K562 (cell line): ENCODE data around the gene GP1BB. TPM values are rescaled to one million over a fixed set of nuclear protein-coding genes. Genes with fewer than 3 reads are reported as not detected.

Source experiments
- ARID4B ChIP-seq: sonication (generic); formaldehyde crosslinking; IDR thresholded peaks from 2 replicates; pipeline ENCODE4 v1.8.0; 2022; ENCODE audit warnings: mild to moderate bottlenecking, missing genetic modification reagents
- CTBP1 ChIP-seq: fragments of 450-650 bp; IDR thresholded peaks from 2 replicates; pipeline ENCODE4 v1.6.1; 2016; ENCODE audit warnings: borderline replicate concordance
- DMBX1 ChIP-seq: fragments of 250-450 bp; sonication (Bioruptor Pico); IDR thresholded peaks from 2 replicates; pipeline ENCODE4 v1.8.0; 2022; ENCODE audit warnings: inconsistent platforms, mild to moderate bottlenecking, moderate library complexity, borderline replicate concordance
- EHMT2 ChIP-seq: fragments of 450-650 bp; IDR thresholded peaks from 2 replicates; pipeline ENCODE4 v1.6.1; 2018; ENCODE audit warnings: antibody characterized with exemption
- ETV1 ChIP-seq: fragments of 450-650 bp; conservative IDR thresholded peaks from 2 replicates; pipeline ENCODE4 v1.6.1; 2016; ENCODE audit warnings: missing genetic modification characterization, control low read depth, low read depth, missing compliant biosample characterization
- GTF3C2 ChIP-seq: IDR thresholded peaks from 3 replicates; pipeline ENCODE4 v1.6.1; 2011; ENCODE audit warnings: borderline replicate concordance, mild to moderate bottlenecking, moderate library complexity; ENCODE audit not compliant: insufficient read length; ENCODE audit errors: extremely low read depth
- MEF2A ChIP-seq: IDR thresholded peaks from 2 replicates; pipeline ENCODE4 v1.6.1; 2011; ENCODE audit warnings: low read depth, mild to moderate bottlenecking, low read length, moderate library complexity; ENCODE audit not compliant: control insufficient read depth
- NCOA1 ChIP-seq: fragments of 450-650 bp; IDR thresholded peaks from 2 replicates; pipeline ENCODE4 v1.6.1; 2016; ENCODE audit warnings: low read depth
- PCBP2 ChIP-seq: fragments of 200-400 bp; formaldehyde crosslinking; IDR thresholded peaks from 2 replicates; pipeline ENCODE4 v1.6.1; 2018; ENCODE audit warnings: low read length, low read depth, mild to moderate bottlenecking, moderate library complexity; ENCODE audit not compliant: poor library complexity, severe bottlenecking
- RHOXF2B ChIP-seq: fragments of 250-450 bp; sonication (Bioruptor Pico); conservative IDR thresholded peaks from 2 replicates; pipeline ENCODE4 v1.5.1; 2021
- ZBTB5 ChIP-seq: fragments of 450-650 bp; IDR thresholded peaks from 2 replicates; pipeline ENCODE4 v1.6.1; 2017; ENCODE audit warnings: antibody characterized with exemption
- ZNF212 ChIP-seq: fragments of 450-650 bp; formaldehyde crosslinking; IDR thresholded peaks from 2 replicates; pipeline ENCODE4 v1.4.0; 2020; ENCODE audit warnings: mild to moderate bottlenecking
- polyA plus RNA-seq, 8 experiments: library from polyadenylated mRNA; depleted of rRNA in 4 of 8; stranded (reverse) in 5 of 8; unstranded in 3 of 8; fragments of >200 nt; fragmentation: Nextera tagmentation in 2 of 8; fragmentation: Illumina TruSeq in 1 of 8; extraction: Ambion mirVana in 2 of 8; extraction: Trizol in 1 of 8; gene quantifications; 2 replicates each; pipeline versions ENCODE4 v1.2.1 to v1.2.3, GENCODE V29; 2011 to 2014; ENCODE audit warnings: inconsistent platforms in 1 of 8, missing spikeins in 1 of 8
- total RNA-seq, 7 experiments: library from RNA; depleted of rRNA in 6 of 7; stranded (reverse); fragments of >200 nt in 6 of 7; fragmentation: Illumina TruSeq in 2 of 7; extraction: Trizol in 2 of 7; gene quantifications; 2 replicates each; pipeline versions ENCODE4 v1.2.1 to v1.2.3, GENCODE V29; 2011 to 2021; ENCODE audit warnings: low replicate concordance in 1 of 7
- TF ChIP-seq, protein P1 (sequence below): sonication (generic); formaldehyde crosslinking; IDR thresholded peaks from 2 replicates; pipeline ENCODE4 v1.9.0; 2022; ENCODE audit warnings: mild to moderate bottlenecking, missing genetic modification reagents
- TF ChIP-seq, protein P2 (sequence below): fragments of 450-650 bp; IDR thresholded peaks from 2 replicates; pipeline ENCODE4 v1.6.1; 2017; ENCODE audit warnings: mild to moderate bottlenecking, moderate library complexity

The GP1BB gene
- total and polyA plus RNA-seq, 9 of the 15 experiments (the other 6 are each of a cell fraction or from before 2014, with no cell fraction given) = 0.69 to 162 (median 2.8) TPM

DNA sequence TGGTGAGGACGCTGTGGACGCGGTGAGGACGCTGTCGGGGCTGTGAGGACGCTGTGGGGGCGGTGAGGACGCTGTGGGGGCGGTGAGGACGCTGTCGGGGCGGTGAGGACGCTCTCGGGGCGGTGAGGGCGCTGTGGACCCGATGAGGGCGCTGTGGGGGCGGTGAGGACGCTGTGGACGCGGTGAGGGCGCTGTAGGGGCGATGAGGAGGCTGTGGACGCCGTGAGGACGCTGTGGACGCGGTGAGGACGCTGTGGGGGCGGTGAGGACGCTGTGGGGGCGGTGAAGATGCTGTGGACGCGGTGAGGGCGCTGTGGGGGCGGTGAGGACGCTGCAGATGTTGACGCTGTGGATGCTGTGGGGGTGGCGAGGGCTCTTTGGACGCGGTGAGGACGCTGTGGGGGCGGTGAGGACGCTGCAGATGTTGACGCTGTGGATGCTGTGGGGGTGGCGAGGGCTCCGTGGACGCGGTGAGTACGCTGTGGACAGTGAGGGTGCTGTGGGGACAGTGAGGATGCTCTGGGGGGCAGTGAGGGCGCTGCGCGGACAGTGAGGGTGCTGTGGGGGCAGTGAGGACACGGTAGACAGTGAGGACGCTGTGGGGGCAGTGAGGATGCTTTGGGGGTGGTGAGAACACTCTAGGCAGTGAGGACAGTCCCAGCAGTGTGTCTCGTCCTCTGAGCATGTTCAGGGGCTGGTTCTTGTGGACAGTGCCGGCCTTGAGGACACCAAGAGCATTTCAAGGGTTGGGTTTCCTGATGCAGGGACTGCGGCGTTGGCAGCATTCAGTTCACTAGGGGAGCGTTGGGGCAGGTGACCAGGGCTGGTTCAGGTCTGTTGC is 4.2 kb downstream of the GP1BB start (continued):
- no peak for TF ChIP-seq ARID4B
- TF ChIP-seq EHMT2 = no peak
- no peak for TF ChIP-seq MEF2A
- TF ChIP-seq, protein P1, sequence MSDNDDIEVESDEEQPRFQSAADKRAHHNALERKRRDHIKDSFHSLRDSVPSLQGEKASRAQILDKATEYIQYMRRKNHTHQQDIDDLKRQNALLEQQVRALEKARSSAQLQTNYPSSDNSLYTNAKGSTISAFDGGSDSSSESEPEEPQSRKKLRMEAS (CRISPR knock-in tag) = no peak
- TF ChIP-seq, protein P2, sequence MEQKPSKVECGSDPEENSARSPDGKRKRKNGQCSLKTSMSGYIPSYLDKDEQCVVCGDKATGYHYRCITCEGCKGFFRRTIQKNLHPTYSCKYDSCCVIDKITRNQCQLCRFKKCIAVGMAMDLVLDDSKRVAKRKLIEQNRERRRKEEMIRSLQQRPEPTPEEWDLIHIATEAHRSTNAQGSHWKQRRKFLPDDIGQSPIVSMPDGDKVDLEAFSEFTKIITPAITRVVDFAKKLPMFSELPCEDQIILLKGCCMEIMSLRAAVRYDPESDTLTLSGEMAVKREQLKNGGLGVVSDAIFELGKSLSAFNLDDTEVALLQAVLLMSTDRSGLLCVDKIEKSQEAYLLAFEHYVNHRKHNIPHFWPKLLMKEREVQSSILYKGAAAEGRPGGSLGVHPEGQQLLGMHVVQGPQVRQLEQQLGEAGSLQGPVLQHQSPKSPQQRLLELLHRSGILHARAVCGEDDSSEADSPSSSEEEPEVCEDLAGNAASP = no peak
- no peak for TF ChIP-seq PCBP2
- no peak for TF ChIP-seq DMBX1 (CRISPR knock-in tag)
- TF ChIP-seq ETV1 = no peak
- TF ChIP-seq NCOA1 = no peak
- no peak for TF ChIP-seq GTF3C2
- no peak for TF ChIP-seq CTBP1
- TF ChIP-seq RHOXF2B = 0 out of 2 replicates have a peak, but pooled peaks have one; percentile 31
- TF ChIP-seq ZNF212 (CRISPR knock-in tag) = no peak
- no peak for TF ChIP-seq ZBTB5
